Epithelial cell of prostate (primary cell): ENCODE measurements around the gene HLX.

Experiments used
- DNase-seq: peaks from one replicate; pipeline ENCODE4 v3.0.0-alpha.2; 2011; ENCODE audit warnings: low read depth, low spot score
- H3K27ac ChIP-seq: fragments of 450-650 bp; 2 replicates; pipeline ENCODE4 v1.5.1; 2017; ENCODE audit warnings: mild to moderate bottlenecking

The HLX gene

GRCh38 chr1:220894025-220894923 is 15.0 kb downstream of the HLX start:
- no peak for DNase-seq
- no peak overlapping the region for H3K27ac ChIP-seq

DNA sequence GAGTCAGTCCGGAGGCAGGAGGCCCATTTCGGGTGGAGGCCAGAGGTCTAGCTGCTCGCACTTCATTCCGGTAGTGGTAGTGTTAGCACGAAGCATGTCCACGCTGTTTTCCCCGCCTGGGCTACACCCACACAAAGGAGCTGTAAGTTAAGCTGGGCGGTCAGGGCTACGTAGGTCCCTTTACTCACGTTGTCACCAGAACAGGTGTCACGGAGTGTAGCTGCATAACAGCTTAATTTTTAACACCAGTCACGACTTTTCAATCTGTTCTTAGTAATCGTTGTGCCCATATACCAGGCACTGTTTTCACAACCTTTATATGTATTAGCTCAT is 15.6 kb downstream of the HLX start:
- H3K27ac ChIP-seq: no peak overlapping the region
- DNase-seq: no peak

DNA sequence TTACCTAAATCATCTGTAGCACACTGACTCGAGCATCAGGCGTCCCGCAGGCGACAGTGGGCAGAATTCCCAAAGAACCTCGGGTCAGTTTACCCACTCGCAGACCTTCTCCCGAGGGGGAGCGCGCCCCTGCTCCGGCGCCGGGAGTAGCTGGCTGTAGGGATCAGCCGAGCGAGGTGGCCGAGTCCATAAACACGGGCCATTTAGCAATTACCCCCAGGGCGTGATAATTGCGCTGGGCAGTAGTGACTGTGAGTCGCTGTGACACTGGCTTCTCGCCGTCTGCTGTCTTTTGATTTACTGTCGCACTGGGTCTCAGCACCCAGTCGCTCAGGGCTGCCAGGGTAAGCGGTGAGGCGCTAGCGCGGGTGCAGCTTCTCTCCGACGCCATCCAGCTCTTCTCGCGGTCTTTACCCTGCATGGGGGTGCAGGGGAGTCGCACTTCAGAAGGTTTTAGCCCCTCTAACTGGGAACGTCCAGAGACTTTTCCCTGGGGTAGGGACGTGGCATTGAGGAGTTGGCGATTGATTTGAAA is 16.2 kb downstream of the HLX start:
- no peak for DNase-seq

DNA sequence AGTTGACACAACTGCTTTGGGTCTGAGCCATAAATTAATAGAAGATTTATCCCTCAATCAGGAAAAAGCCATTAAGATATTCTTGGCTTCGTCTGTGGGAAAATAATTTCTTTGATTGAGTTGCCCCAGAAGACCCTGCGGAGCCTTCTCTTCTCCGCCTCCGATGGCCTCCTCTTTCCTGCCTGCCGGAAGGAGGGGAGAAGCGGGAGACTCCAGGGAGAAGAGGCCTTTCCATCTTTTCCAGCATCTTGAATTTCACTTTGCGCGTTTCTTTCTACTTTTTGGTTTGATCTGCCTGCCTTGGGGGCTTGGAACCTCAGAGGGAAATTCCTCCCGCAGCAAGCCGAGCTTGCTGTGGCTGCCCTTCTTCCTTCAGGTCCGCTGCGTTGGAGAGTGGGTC is 16.8 kb downstream of the HLX start:
- no peak for DNase-seq

More for the DNA sequence above, 16.2 kb downstream of the HLX start:
- no peak overlapping the region for H3K27ac ChIP-seq

GRCh38 chr1:220900842-220901241 is 21.6 kb downstream of the HLX start:
- DNase-seq: no peak
- no peak overlapping the region for H3K27ac ChIP-seq

More for the DNA sequence above, 16.8 kb downstream of the HLX start:
- H3K27ac ChIP-seq: no peak overlapping the region

DNA sequence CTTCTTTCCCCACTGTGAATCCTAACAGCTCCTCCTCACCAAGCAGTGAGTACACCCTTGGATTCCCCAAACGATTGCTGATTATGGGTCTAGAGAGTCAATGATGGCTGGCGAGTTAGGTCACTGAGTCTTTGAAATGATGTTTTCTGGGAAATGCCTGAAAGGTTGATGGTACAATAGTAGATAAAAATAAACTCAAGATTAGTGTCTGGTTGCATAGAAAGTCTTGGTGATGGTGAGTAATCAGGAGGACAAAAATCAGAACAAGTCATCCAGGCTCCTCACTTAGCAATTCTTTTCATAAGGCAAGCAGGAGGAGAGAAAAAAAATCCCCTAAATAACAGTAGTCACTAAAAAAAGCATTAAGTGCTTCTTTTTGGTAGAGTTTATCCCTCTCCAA is 22.6 kb downstream of the HLX start:
- no peak overlapping the region for H3K27ac ChIP-seq
- DNase-seq: no peak

DNA sequence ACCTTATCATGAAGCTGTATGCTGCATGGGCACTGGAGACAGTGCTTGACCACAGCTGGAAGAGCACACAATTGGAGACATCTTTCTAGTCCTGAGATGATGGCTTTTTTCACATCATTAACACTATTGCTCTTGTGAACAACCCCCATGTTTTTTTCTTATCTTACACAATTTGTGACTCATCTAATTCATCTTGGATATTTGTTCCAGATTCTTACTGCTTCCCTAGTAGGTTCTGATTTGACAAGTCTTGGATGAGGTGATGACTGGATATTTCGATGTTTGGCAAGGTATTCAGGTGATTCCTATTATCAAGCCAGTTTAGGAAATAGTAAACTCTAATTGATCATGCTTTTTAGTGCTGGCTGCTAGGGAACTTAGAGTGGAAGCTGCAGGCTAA is 23.7 kb downstream of the HLX start:
- no peak overlapping the region for H3K27ac ChIP-seq
- no peak for DNase-seq

DNA sequence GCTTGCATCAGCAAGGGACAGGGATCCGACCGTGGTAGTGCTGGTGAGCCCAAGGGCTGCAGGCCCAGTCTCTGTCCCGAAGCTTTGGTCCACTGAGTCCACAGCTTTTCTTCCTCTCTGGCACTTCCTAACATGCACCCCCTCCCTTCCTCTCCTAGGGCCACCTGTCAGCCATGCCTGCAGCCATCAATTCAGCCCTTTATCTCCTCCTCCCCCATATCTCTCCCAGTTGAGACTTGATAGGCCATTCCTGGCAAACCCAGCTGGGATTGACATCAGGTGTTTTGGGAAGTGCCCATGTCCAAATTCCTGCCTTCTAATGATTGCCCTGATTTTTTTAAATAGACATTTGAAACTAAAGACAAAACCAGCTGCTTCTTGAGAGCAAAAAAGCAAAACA is 25.6 kb downstream of the HLX start:
- no peak for DNase-seq
- no peak overlapping the region for H3K27ac ChIP-seq

DNA sequence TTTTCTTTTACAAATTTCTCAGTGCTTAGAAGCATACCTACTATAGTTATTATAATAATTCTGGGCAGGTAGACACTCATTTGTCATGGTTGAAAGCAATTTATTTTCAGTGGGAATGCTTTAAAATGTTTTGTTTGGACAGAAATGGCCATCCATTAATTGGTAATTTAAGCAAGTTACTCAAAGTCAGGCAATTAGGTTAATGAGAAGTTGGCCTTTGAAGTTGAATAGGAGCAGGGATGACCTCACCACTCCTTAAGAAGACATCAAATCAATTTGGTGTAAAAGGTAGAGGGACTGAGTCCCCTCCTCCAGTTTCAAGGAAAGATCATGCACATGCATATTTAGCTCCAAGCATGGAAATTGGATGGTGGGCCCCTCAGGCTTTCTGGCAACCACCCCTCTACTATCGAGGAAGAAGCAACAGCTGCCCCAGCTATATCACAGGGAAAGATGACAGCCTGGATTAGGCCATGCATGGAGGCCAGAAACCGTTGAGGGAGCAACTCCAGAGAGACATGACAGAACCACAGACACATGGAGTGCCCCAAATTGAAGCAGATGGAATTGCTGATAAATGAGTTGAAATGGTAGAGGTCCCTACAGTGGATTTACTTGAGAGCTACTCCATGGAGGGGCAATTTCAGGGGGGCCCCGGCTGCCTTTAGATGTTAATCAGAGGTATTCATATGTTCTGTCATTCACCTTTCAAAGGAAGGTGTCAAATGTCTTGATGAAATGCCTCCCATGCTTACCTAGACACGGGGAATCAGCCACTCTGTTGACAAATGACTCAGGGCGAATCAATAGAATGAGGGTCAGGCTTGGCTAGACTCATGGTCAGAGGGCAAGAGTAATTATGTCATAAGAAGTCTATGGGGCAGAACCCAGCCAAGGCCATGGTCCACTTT is 26.7 kb downstream of the HLX start:
- no peak for DNase-seq

DNA sequence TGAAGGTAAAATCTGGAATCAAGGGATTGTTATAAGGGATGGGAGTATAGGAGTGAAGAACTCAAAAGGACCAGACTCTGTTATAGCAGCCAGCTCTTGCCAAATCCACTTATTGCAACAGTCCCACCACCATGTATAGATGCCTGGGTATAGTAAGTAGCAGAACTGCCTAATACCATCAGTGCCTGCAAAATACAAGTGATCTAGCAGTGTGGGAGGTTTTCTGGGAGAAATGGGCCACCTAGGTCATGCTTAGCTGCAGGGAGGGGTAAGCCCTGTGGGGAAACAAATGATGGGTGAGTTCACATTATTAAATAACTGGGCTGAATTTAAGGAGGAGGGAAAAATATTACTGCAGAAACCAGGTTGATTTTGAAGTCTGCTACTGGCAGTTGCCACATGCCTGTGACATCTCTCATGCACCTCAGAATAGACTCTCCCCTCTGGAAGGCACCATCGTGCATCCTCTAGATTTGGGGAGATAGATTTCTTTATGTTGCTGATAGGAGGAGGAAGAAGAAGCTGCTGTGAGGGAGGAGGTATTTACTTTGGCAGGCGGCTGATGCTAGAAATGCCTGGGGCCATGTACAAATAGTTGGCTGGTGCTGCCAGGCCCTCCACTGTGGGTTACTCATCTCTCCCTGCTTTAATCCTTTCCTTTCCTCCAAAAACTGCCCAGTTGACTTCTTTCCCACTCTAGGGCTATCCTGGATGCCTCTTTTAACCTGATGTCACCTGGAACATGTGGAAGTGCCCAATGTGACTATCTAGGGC is 27.5 kb downstream of the HLX start:
- H3K27ac ChIP-seq: no peak overlapping the region
- peak; percentile 5 for DNase-seq

More for the DNA sequence above, 26.7 kb downstream of the HLX start:
- no peak overlapping the region for H3K27ac ChIP-seq

DNA sequence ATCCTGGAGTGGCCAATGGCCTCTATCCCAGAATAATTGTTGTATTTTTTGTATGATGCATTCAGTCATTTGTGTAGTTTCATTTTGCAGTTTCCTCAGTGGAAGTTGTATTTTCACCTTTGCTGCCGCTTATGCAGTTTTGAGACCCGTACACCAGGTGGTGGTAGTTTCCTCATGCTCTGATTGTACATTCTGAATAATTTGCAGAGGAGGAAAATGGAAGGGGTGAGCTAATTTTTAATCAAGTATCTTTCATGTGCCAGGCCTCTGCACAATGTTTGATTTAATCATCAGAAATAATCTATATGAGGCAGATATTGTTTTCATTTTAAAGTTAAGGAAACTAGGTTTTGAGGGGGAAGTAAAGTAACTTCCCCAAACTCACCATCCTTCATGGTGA is 29.5 kb downstream of the HLX start:
- no peak for DNase-seq

DNA sequence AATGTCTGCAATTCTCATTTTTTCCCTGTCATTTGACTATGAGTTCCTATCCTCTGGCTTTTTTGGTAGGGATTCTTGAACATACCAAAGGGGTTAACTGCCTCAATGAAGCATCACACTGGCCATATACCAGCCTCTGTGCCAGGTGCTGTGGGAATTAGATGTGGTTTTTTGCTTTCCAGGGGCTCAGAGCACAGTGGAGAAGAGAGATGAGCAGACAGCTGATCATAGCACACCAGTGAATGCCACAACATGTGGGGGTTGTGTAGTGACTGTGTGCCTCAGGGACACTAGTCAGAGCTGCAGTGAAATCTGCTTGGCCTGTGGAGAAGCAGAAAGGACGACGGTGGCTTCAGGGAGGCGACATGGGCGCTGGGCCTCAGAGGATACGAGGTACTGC is 30.8 kb downstream of the HLX start:
- no peak for DNase-seq

More for the DNA sequence above, 29.5 kb downstream of the HLX start:
- H3K27ac ChIP-seq: no peak overlapping the region

GRCh38 chr1:220914283-220915116 is 35.3 kb downstream of the HLX start:
- no peak for DNase-seq
- no peak overlapping the region for H3K27ac ChIP-seq

More for the DNA sequence above, 30.8 kb downstream of the HLX start:
- no peak overlapping the region for H3K27ac ChIP-seq

- no peak for DNase-seq
- H3K27ac ChIP-seq: no peak overlapping the region
Observed at GRCh38 chr1:220915117-220915440, 35.8 kb downstream of the HLX start.

DNA sequence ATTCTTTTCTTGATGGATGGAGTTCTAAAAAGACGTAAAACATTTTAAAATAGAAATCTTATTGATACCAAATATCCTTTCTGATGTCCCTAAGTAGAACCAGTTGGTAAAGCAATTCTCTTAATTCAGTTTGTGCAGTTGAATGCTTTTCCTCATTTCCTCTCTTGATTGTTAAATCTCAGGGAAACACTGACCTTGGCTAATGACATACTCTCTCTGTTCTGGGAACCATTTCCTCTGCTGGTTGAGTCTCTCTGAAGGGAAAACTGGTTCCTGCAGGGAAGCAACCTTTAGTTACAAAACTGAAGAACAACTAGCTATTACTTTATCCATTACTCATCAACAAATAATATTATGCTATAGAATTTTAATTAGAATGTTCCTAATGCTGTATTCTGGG is 36.7 kb downstream of the HLX start:
- no peak overlapping the region for H3K27ac ChIP-seq
- DNase-seq: no peak

GRCh38 chr1:220917101-220917500 is 37.9 kb downstream of the HLX start:
- no peak overlapping the region for H3K27ac ChIP-seq
- no peak for DNase-seq

- no peak for DNase-seq
Observed at GRCh38 chr1:220917535-220918209, 38.4 kb downstream of the HLX start.

GRCh38 chr1:220918285-220918951 is 39.2 kb downstream of the HLX start:
- no peak for DNase-seq
- H3K27ac ChIP-seq: no peak overlapping the region

More at GRCh38 chr1:220917535-220918209, 38.4 kb downstream of the HLX start:
- H3K27ac ChIP-seq: no peak overlapping the region
